ENCODE results near the gene WNT9A. TPM values are rescaled to one million over a fixed set of nuclear protein-coding genes. Genes with fewer than 3 reads are reported as not detected.

The WNT9A gene
- total RNA-seq, 1 donor from 2014 or later, result 2.1 TPM

DNA sequence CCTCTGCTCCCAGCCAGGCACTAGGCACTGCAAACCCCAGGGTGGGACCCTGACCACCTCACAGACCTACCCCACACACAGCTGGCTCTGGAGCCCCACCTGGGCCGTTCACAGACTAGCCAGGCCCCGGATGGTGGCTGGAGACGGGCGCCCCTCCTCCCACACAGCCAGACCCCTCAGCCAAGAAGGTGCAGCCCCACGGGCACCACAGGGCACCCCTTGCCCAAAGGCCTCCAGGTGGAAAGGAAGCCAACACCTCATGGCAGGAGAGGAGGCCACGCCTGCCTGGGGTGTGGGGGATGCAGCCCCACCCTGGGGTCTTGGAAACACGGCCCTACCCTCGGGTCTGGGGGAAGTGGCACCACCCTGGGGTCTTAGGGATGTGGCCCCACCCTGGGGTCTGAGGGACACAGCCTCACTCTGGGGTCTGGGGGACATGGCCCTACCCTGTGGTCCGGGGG, 44.6 kb downstream of the WNT9A start:
- H3K9ac ChIP-seq (ENCODE audit: low read depth in 1 of 3, low read length in 3 of 3), result no peak overlapping the region
- H3K36me3 ChIP-seq (ENCODE audit: control insufficient read depth in 3 of 3, insufficient read depth in 3 of 3, low read length in 3 of 3), result no peaks in the 10 kb centered on the region
- H3K27me3 ChIP-seq (ENCODE audit: control insufficient read depth in 3 of 3, insufficient read depth in 3 of 3, low read length in 3 of 3), result no peaks in the 10 kb centered on the region
- H3K9me3 ChIP-seq (ENCODE audit: control insufficient read depth in 3 of 3, low read length in 3 of 3), result no peaks in the 10 kb centered on the region
- H3K27ac ChIP-seq (ENCODE audit: low read depth, low read length), result no peak overlapping the region
- H3K4me1 ChIP-seq (ENCODE audit: control insufficient read depth in 3 of 3, insufficient read depth in 3 of 3, low read length in 3 of 3), result no peaks in the 10 kb centered on the region
- no peak overlapping the region for H3K4me3 ChIP-seq (ENCODE audit: low read length in 3 of 3)

DNA sequence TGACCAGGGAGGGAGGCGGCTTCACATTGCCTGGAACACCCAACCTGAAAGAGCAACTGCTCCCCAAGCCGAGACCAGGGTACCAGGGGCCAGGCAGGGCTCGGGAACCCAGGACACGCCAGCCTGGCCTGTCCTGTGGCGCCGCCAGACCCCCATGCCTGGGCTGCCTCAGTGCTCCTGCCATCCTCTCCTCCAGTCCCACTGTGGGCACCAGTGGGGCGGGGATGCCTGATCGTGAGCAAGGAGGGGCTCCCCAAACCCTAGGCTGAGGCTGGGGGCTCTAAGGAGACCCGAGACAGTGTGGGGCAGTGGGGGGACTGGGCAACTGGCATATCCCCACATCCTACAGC, 45.1 kb downstream of the WNT9A start:
- H3K9ac ChIP-seq (ENCODE audit: low read depth in 1 of 3, low read length in 3 of 3), result no peak overlapping the region
- no peak overlapping the region for H3K4me3 ChIP-seq (ENCODE audit: low read length in 3 of 3)
- H3K27ac ChIP-seq (ENCODE audit: low read depth, low read length), result no peak overlapping the region
- H3K27me3 ChIP-seq (ENCODE audit: control insufficient read depth in 3 of 3, insufficient read depth in 3 of 3, low read length in 3 of 3), result no peaks in the 10 kb centered on the region
- H3K9me3 ChIP-seq (ENCODE audit: control insufficient read depth in 3 of 3, low read length in 3 of 3), result no peaks in the 10 kb centered on the region
- H3K36me3 ChIP-seq (ENCODE audit: control insufficient read depth in 3 of 3, insufficient read depth in 3 of 3, low read length in 3 of 3), result no peaks in the 10 kb centered on the region
- H3K4me1 ChIP-seq (ENCODE audit: control insufficient read depth in 3 of 3, insufficient read depth in 3 of 3, low read length in 3 of 3), result no peaks in the 10 kb centered on the region

DNA sequence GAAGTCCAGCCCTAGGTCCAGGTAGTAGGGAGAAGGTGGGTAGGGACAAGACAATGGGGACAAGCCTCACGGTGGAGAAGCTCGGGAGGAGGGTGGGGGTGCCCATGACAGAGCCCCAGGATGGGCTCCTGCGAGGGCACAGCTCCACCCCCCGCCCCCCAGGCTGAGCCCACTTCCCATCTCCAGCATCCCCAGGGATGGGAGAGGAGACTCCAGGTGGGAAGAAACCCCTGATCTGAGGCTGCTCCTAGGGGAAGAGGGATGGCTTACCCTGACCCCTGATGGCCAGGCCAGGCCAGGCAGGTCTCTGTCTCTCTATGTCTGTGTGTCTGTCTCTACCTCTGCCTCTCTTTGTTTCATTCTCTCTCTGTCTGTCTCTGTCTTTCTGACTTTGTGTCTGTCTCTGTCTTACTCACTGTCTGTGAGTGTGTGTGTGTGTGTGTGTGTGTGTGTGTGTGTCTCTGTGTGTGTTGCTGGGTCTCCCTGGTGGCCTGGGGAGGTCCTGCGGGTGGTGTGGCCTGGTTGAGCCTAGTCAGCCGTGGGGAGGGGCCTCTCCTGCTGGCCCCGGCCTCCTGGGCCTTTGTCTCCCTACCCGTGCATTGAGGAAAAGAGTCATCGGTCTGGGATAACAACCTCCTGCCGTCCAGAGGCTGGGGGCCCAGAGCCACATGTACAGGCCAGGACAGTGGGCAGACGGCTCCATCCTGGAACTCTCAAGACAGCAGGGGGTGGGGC, 45.7 kb downstream of the WNT9A start:
- no peaks in the 10 kb centered on the region for H3K9me3 ChIP-seq (ENCODE audit: control insufficient read depth in 3 of 3, low read length in 3 of 3)
- no peaks in the 10 kb centered on the region for H3K4me1 ChIP-seq (ENCODE audit: control insufficient read depth in 3 of 3, insufficient read depth in 3 of 3, low read length in 3 of 3)
- H3K4me3 ChIP-seq (ENCODE audit: low read length in 3 of 3), result no peak overlapping the region
- no peak overlapping the region for H3K27ac ChIP-seq (ENCODE audit: low read depth, low read length)
- H3K36me3 ChIP-seq (ENCODE audit: control insufficient read depth in 3 of 3, insufficient read depth in 3 of 3, low read length in 3 of 3), result no peaks in the 10 kb centered on the region
- no peak overlapping the region for H3K9ac ChIP-seq (ENCODE audit: low read depth in 1 of 3, low read length in 3 of 3)
- H3K27me3 ChIP-seq (ENCODE audit: control insufficient read depth in 3 of 3, insufficient read depth in 3 of 3, low read length in 3 of 3), result no peaks in the 10 kb centered on the region

GRCh38 chr1:227901239-227901905, 46.4 kb downstream of the WNT9A start:
- Histone ChIP-seq H3K9ac (ENCODE audit: low read depth in 1 of 3, low read length in 3 of 3) (no peak overlapping the region), H3K27me3 (ENCODE audit: control insufficient read depth in 3 of 3, insufficient read depth in 3 of 3, low read length in 3 of 3) (no peaks in the 10 kb centered on the region), H3K9me3 (ENCODE audit: control insufficient read depth in 3 of 3, low read length in 3 of 3) (no peaks in the 10 kb centered on the region), H3K36me3 (ENCODE audit: control insufficient read depth in 3 of 3, insufficient read depth in 3 of 3, low read length in 3 of 3) (no peaks in the 10 kb centered on the region), H3K4me1 (ENCODE audit: control insufficient read depth in 3 of 3, insufficient read depth in 3 of 3, low read length in 3 of 3) (no peaks in the 10 kb centered on the region), H3K27ac (ENCODE audit: low read depth, low read length) (no peak overlapping the region), H3K4me3 (ENCODE audit: low read length in 3 of 3) (no peak overlapping the region)

DNA sequence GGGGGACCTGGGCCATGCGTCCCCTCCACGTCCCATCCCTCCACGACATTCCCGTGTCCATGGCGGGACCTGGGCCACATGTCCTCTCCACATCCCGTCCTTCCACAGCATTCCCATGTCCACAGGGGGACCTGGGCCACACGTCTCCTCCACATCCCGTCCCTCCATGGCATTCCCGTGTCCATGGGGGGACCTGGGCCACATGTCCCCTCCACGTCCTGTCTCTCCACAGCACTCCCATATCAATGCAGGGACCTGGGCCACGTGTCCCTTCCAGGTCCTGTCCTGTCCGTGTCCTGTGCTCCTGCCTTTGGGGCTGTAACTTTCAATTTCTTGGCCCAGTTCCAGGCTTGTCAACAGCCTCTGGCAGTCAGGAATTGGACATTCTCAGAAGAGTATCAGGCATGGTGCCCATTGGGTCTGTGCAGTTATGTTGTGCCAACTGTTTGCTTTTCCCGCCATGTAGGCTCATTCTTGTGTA, 47.1 kb downstream of the WNT9A start:
- Histone ChIP-seq H3K4me1 (ENCODE audit: control insufficient read depth in 3 of 3, insufficient read depth in 3 of 3, low read length in 3 of 3) (no peaks in the 10 kb centered on the region), H3K27ac (ENCODE audit: low read depth, low read length) (no peak overlapping the region), H3K4me3 (ENCODE audit: low read length in 3 of 3) (no peak overlapping the region), H3K36me3 (ENCODE audit: control insufficient read depth in 3 of 3, insufficient read depth in 3 of 3, low read length in 3 of 3) (no peaks in the 10 kb centered on the region), H3K9ac (ENCODE audit: low read depth in 1 of 3, low read length in 3 of 3) (no peak overlapping the region), H3K27me3 (ENCODE audit: control insufficient read depth in 3 of 3, insufficient read depth in 3 of 3, low read length in 3 of 3) (no peaks in the 10 kb centered on the region), H3K9me3 (ENCODE audit: control insufficient read depth in 3 of 3, low read length in 3 of 3) (no peaks in the 10 kb centered on the region)

DNA sequence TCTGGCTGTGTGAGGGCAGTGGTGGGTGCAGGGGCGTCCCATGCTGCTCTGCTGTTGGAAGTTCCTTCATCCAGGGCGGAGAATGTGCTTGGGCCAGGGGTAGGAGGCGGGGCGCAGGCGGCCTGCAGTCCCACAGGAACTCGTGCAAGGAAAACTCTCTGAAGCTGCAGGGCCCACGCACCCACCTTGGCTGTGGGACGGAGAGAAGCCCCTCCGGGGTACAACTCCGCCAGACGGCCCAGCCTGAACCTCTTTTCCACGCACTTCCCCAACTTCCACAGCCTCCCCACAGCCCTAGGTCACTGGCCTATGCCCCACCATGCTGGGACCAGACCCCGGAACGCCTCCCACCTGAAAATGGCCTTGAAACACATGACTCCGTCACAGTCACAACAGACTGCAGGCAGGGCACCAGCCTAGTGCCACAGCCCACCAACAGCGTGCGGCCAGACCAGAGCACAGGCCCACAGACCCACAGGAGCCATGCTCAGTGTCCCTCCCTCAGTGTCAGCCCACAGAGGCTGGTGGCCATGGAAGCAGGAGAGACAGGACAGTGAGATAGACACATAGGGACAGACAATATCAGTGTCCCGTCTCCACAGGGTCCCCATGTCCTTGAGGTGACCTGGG, 47.8 kb downstream of the WNT9A start:
- H3K27me3 ChIP-seq (ENCODE audit: control insufficient read depth in 3 of 3, insufficient read depth in 3 of 3, low read length in 3 of 3), result no peaks in the 10 kb centered on the region
- H3K4me3 ChIP-seq (ENCODE audit: low read length in 3 of 3), result no peak overlapping the region
- no peaks in the 10 kb centered on the region for H3K9me3 ChIP-seq (ENCODE audit: control insufficient read depth in 3 of 3, low read length in 3 of 3)
- no peak overlapping the region for H3K9ac ChIP-seq (ENCODE audit: low read depth in 1 of 3, low read length in 3 of 3)
- no peak overlapping the region for H3K27ac ChIP-seq (ENCODE audit: low read depth, low read length)
- H3K36me3 ChIP-seq (ENCODE audit: control insufficient read depth in 3 of 3, insufficient read depth in 3 of 3, low read length in 3 of 3), result no peaks in the 10 kb centered on the region
- H3K4me1 ChIP-seq (ENCODE audit: control insufficient read depth in 3 of 3, insufficient read depth in 3 of 3, low read length in 3 of 3), result no peaks in the 10 kb centered on the region

- H3K9ac ChIP-seq (ENCODE audit: low read depth in 1 of 3, low read length in 3 of 3), result no peak overlapping the region
- H3K27ac ChIP-seq (ENCODE audit: low read depth, low read length), result no peak overlapping the region
- H3K4me1 ChIP-seq (ENCODE audit: control insufficient read depth in 3 of 3, insufficient read depth in 3 of 3, low read length in 3 of 3), result no peaks in the 10 kb centered on the region
- no peaks in the 10 kb centered on the region for H3K9me3 ChIP-seq (ENCODE audit: control insufficient read depth in 3 of 3, low read length in 3 of 3)
- no peak overlapping the region for H3K4me3 ChIP-seq (ENCODE audit: low read length in 3 of 3)
- no peaks in the 10 kb centered on the region for H3K36me3 ChIP-seq (ENCODE audit: control insufficient read depth in 3 of 3, insufficient read depth in 3 of 3, low read length in 3 of 3)
- no peaks in the 10 kb centered on the region for H3K27me3 ChIP-seq (ENCODE audit: control insufficient read depth in 3 of 3, insufficient read depth in 3 of 3, low read length in 3 of 3)
Observed at GRCh38 chr1:227899141-227899819, 48.5 kb downstream of the WNT9A start.

GRCh38 chr1:227898502-227899140, 49.1 kb downstream of the WNT9A start:
- Histone ChIP-seq H3K36me3 (ENCODE audit: control insufficient read depth in 3 of 3, insufficient read depth in 3 of 3, low read length in 3 of 3) (no peaks in the 10 kb centered on the region), H3K27ac (ENCODE audit: low read depth, low read length) (no peak overlapping the region), H3K9me3 (ENCODE audit: control insufficient read depth in 3 of 3, low read length in 3 of 3) (no peaks in the 10 kb centered on the region), H3K4me3 (ENCODE audit: low read length in 3 of 3) (no peak overlapping the region), H3K4me1 (ENCODE audit: control insufficient read depth in 3 of 3, insufficient read depth in 3 of 3, low read length in 3 of 3) (no peaks in the 10 kb centered on the region), H3K27me3 (ENCODE audit: control insufficient read depth in 3 of 3, insufficient read depth in 3 of 3, low read length in 3 of 3) (no peaks in the 10 kb centered on the region), H3K9ac (ENCODE audit: low read depth in 1 of 3, low read length in 3 of 3) (no peak overlapping the region)

GRCh38 chr1:227897704-227898438, 49.9 kb downstream of the WNT9A start:
- no peaks in the 10 kb centered on the region for H3K36me3 ChIP-seq (ENCODE audit: control insufficient read depth in 3 of 3, insufficient read depth in 3 of 3, low read length in 3 of 3)
- H3K4me1 ChIP-seq (ENCODE audit: control insufficient read depth in 3 of 3, insufficient read depth in 3 of 3, low read length in 3 of 3), result no peaks in the 10 kb centered on the region
- no peak overlapping the region for H3K4me3 ChIP-seq (ENCODE audit: low read length in 3 of 3)
- H3K9me3 ChIP-seq (ENCODE audit: control insufficient read depth in 3 of 3, low read length in 3 of 3), result no peaks in the 10 kb centered on the region
- H3K27me3 ChIP-seq (ENCODE audit: control insufficient read depth in 3 of 3, insufficient read depth in 3 of 3, low read length in 3 of 3), result no peaks in the 10 kb centered on the region
- H3K9ac ChIP-seq (ENCODE audit: low read depth in 1 of 3, low read length in 3 of 3), result no peak overlapping the region
- no peak overlapping the region for H3K27ac ChIP-seq (ENCODE audit: low read depth, low read length)
